ENCODE measurements around the gene SOX2. TPM values are rescaled to one million over a fixed set of nuclear protein-coding genes. Genes with fewer than 3 reads are reported as not detected.

The SOX2 gene
- total RNA-seq, 3 donors from 2014 or later (not counting 1 experiment from before 2014, with no cell fraction given): not detected

GRCh38 chr3:181707980-181708379, 3.7 kb upstream of the SOX2 start:
- peaks cover 75% of the 10 kb centered on the region for H3K27me3 ChIP-seq (ENCODE audit: control insufficient read depth, insufficient read depth, low read length)
- 0% methylated on average over 1 of the region's 3 CpGs for WGBS (ENCODE audit: insufficient coverage)
- intact Hi-C loops (cut with micrococcal nuclease): no loop called here
- TF ChIP-seq CTCF (IDR thresholded peaks at IDR 0.05): no peak
- H3K27ac ChIP-seq (ENCODE audit: low read length): no peak overlapping the region
- Mint-ChIP-seq H3K4me3 (no peak overlapping the region), H3K9me3 (peaks cover 4 to 5% of the 10 kb centered on the region in 2 donors), H3K36me3 (peaks cover 40% of the 10 kb centered on the region), H3K4me1 (peaks cover 6 to 10% of the 10 kb centered on the region in 2 donors), H3K27me3 (ENCODE audit: low read depth in 2 of 2) (peaks cover 46 to 55% of the 10 kb centered on the region in 2 donors), H3K27ac (no peak overlapping the region)
- no peak for ATAC-seq
- no peak overlapping the region for H3K4me3 ChIP-seq (ENCODE audit: low read length)
- H3K4me1 ChIP-seq (ENCODE audit: control insufficient read depth, insufficient read depth, low read length): peaks cover 22% of the 10 kb centered on the region
- H3K9me3 ChIP-seq (ENCODE audit: control insufficient read depth, insufficient read depth, low read length): peaks cover 8% of the 10 kb centered on the region
- H3K36me3 ChIP-seq (ENCODE audit: control insufficient read depth, insufficient read depth, low read length): no peaks in the 10 kb centered on the region
- no peak for DNase-seq

GRCh38 chr3:181709537-181710279, 2.0 kb upstream of the SOX2 start:
- peaks cover 39 to 58% of the 10 kb centered on the region in 2 donors for H3K27me3 Mint-ChIP-seq (ENCODE audit: low read depth in 2 of 2)
- peak; percentile 61 for TF ChIP-seq CTCF (IDR thresholded peaks at IDR 0.05)
- H3K27ac ChIP-seq (ENCODE audit: low read length): no peak overlapping the region
- no peaks in the 10 kb centered on the region for H3K36me3 ChIP-seq (ENCODE audit: control insufficient read depth, insufficient read depth, low read length)
- peaks cover 74% of the 10 kb centered on the region for H3K27me3 ChIP-seq (ENCODE audit: control insufficient read depth, insufficient read depth, low read length)
- peaks cover 1 to 5% of the 10 kb centered on the region in 2 donors for H3K9me3 Mint-ChIP-seq
- peaks cover 37% of the 10 kb centered on the region for H3K36me3 Mint-ChIP-seq
- no peak for ATAC-seq
- intact Hi-C loops (cut with micrococcal nuclease): no loop called here
- H3K9me3 ChIP-seq (ENCODE audit: control insufficient read depth, insufficient read depth, low read length): peaks cover 1% of the 10 kb centered on the region
- H3K4me1 ChIP-seq (ENCODE audit: control insufficient read depth, insufficient read depth, low read length): peaks cover 24% of the 10 kb centered on the region
- H3K27ac Mint-ChIP-seq: no peak overlapping the region
- peaks cover 6 to 8% of the 10 kb centered on the region in 2 donors for H3K4me1 Mint-ChIP-seq
- H3K4me3 Mint-ChIP-seq: peak overlapping the region; percentile 18
- WGBS (ENCODE audit: insufficient coverage): 5% methylated on average over 12 of the region's 16 CpGs
- DNase-seq: peak in 1 of 2 donors; percentile 65
- H3K4me3 ChIP-seq (ENCODE audit: low read length): no peak overlapping the region

- Histone ChIP-seq H3K27ac (ENCODE audit: low read length) (no peak overlapping the region), H3K4me3 (ENCODE audit: low read length) (no peak overlapping the region), H3K9me3 (ENCODE audit: control insufficient read depth, insufficient read depth, low read length) (peaks cover 3% of the 10 kb centered on the region), H3K36me3 (ENCODE audit: control insufficient read depth, insufficient read depth, low read length) (no peaks in the 10 kb centered on the region), H3K27me3 (ENCODE audit: control insufficient read depth, insufficient read depth, low read length) (peaks cover 72% of the 10 kb centered on the region), H3K4me1 (ENCODE audit: control insufficient read depth, insufficient read depth, low read length) (peaks cover 24% of the 10 kb centered on the region)
- Mint-ChIP-seq H3K4me3 (no peak overlapping the region), H3K36me3 (peaks cover 37% of the 10 kb centered on the region), H3K27me3 (ENCODE audit: low read depth in 2 of 2) (peaks cover 37 to 58% of the 10 kb centered on the region in 2 donors), H3K9me3 (peaks cover 2 to 7% of the 10 kb centered on the region in 2 donors), H3K4me1 (peaks cover 6 to 7% of the 10 kb centered on the region in 2 donors), H3K27ac (no peak overlapping the region)
- intact Hi-C loops (cut with micrococcal nuclease): no loop called here
- ATAC-seq: no peak
- TF ChIP-seq CTCF (IDR thresholded peaks at IDR 0.05): no peak
- 12% methylated on average over 37 of the region's 37 CpGs for WGBS (ENCODE audit: insufficient coverage)
- DNase-seq: no peak
Observed at GRCh38 chr3:181710345-181711291, 1.1 kb upstream of the SOX2 start.

Measured in natural killer cell (primary cell).